Peyer's patch (tissue), 4 donors: ENCODE results near the gene RNF157.

Experiments
- POLR2A ChIP-seq, 2 donors: fragments of 450-650 bp; IDR thresholded peaks; one replicate each; pipeline ENCODE4 v1.5.1; 2017; ENCODE audit warnings: antibody characterized with exemption in 2 of 2, mild to moderate bottlenecking in 2 of 2, moderate library complexity in 2 of 2
- TF ChIP-seq, protein P1 (sequence below), 6 experiments: fragments of 450-650 bp in 4 of 6; fragments of 200-600 bp in 2 of 6; sonication (generic) in 1 of 6; IDR thresholded peaks; one replicate each; pipeline ENCODE4 v1.5.1; 2017 to 2019; ENCODE audit warnings: antibody characterized with exemption in 6 of 6, mild to moderate bottlenecking in 3 of 6, moderate library complexity in 1 of 6

DNA sequence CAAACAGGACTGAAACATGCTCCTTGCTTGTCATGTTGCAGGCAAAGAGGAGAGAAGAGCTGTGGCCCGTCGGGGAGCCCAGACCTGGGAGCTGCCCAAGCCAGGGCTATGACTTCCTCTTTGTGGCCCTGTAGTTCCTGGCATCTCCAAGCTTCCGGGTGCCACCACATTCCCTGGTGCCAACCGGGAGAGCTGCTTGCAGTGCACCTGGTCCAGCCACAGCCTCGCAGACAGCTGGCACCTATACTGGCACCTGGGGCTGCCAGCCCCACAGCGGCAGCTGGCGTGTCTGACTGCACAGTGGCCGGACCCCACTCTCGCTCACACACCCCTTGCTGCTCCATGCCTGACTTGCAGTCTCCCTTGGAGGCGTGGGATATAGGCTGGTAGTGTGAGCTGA, 62.2 kb downstream of the RNF157 start:
- TF ChIP-seq, protein P1, sequence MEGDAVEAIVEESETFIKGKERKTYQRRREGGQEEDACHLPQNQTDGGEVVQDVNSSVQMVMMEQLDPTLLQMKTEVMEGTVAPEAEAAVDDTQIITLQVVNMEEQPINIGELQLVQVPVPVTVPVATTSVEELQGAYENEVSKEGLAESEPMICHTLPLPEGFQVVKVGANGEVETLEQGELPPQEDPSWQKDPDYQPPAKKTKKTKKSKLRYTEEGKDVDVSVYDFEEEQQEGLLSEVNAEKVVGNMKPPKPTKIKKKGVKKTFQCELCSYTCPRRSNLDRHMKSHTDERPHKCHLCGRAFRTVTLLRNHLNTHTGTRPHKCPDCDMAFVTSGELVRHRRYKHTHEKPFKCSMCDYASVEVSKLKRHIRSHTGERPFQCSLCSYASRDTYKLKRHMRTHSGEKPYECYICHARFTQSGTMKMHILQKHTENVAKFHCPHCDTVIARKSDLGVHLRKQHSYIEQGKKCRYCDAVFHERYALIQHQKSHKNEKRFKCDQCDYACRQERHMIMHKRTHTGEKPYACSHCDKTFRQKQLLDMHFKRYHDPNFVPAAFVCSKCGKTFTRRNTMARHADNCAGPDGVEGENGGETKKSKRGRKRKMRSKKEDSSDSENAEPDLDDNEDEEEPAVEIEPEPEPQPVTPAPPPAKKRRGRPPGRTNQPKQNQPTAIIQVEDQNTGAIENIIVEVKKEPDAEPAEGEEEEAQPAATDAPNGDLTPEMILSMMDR (IDR thresholded peaks at IDR 0.05): no peak
- no peak for TF ChIP-seq POLR2A (IDR thresholded peaks at IDR 0.05)
